ENCODE measurements around the gene IL23A.
A peak's percentile ranks its signal among the peaks of the same experiment; 100 is the strongest.
"Not testable (repeated sequence)": the region's sequence is repeated elsewhere in the genome, so short reads cannot be mapped to it uniquely, and the experiment has no call there.

The IL23A gene

DNA sequence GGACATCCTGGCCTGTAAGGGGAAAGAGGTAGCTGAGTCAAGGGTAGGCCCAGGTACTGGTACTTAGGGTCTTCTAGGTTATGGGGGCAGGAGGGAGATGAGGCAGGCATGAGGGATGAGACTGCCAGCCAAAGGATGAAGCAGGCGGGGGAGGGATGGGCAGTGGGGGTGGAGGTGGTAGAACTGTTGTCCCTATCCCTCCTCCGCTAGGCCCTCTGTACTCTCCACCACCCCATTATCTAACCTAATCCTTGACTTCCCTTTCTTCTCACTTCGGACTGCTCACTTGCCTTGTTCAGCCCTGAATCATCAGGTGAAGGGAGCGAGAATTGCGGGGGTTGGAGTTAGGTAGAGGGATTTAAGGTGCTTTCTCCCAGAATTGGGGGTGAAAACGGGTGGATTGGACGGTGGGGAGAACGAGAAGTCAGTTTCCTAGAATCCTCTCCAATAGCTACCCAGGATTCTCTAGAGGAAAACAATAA, 5.4 kb upstream of the IL23A start:
- H3K9me3 Mint-ChIP-seq: no peaks in the 10 kb centered on the region
- peak overlapping the region; percentile 95 for H3K4me3 Mint-ChIP-seq
- peak overlapping the region; percentile 100 for H3K27ac Mint-ChIP-seq (ENCODE audit: low read depth)
- ATAC-seq (replicated peaks; ENCODE audit: extremely low read depth, poor library complexity, severe bottlenecking) (no peak), DNase-seq (ENCODE audit: low spot score in 2 of 2) (no peak)
- peaks cover 14% of the 10 kb centered on the region for H3K36me3 Mint-ChIP-seq (ENCODE audit: insufficient read depth)
- peaks cover 19% of the 10 kb centered on the region for H3K4me1 Mint-ChIP-seq
- no peaks in the 10 kb centered on the region for H3K27me3 Mint-ChIP-seq

DNA sequence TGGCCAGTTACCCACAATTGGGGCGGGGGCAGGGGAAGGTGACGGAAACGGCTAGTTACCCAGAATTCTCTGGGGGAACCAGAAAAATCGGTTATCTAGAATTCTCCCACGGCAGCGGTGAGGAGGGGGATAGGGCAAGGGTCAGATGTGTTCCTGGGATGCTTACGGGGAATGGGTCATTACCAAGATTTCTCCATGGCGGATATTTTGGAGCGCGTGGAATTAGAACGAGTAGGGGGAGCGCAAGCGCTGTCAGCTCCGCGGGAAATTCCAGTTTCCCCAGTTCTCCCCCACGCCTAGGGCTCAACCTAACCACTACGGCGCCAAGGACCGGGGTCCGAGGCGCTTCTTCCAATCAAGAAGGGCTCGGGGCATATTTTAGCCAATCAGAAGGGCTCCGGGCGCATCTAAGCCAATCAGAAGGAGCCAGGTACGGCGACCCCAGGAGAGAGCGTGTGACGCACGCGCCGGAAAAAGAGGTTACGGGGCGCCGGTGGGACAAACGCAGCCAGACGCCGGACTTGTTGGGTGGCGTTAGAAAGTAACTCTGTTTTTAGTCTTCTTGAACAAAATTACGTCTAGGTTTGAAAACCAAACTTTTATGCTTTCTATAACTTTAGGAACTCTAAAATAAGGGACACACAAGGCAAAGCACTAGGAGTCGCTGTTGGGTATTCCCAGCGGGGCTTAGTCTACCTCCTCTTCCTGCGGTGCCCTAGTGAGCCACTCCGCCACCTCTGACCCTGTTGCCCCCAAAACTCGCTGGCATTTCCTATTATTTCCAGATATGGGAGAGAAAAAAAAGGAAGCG, 4.8 kb upstream of the IL23A start, which contains the start of gene PAN2:
Gene PAN2, minus strand, starts transcription at position 322 of the 811 bp plus-strand sequence. CDS start 906 bp downstream, outside the sequence.
- ATAC-seq (replicated peaks; ENCODE audit: extremely low read depth, poor library complexity, severe bottlenecking) (peak; percentile 92), DNase-seq (ENCODE audit: low spot score in 2 of 2) (peak; percentile 84 to 92)
- Mint-ChIP-seq H3K4me1 (peaks cover 26% of the 10 kb centered on the region), H3K27me3 (no peaks in the 10 kb centered on the region), H3K4me3 (peak within 1 kb of the TSS; percentile 95), H3K27ac (ENCODE audit: low read depth) (peak within 1 kb of the TSS; percentile 100), H3K36me3 (ENCODE audit: insufficient read depth) (peaks cover 17% of the 10 kb centered on the region), H3K9me3 (no peaks in the 10 kb centered on the region)

DNA sequence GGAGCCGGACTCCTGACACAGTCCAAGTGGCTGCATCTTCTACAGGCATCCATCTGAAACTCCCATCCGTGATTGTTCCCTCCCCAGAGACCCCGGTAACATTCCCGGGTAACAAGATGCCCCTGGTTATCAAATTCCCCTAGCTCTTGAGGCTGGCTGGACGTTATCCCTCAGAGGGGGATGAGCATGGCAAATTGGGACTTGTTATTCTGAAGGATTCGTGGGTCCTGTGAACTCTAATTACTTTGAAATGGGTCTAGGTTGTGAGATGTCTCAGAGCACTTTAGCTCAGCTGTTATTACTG, 4.2 kb upstream of the IL23A start:
- H3K4me1 Mint-ChIP-seq: peaks cover 31% of the 10 kb centered on the region
- no peak for DNase-seq (ENCODE audit: low spot score in 2 of 2)

DNA sequence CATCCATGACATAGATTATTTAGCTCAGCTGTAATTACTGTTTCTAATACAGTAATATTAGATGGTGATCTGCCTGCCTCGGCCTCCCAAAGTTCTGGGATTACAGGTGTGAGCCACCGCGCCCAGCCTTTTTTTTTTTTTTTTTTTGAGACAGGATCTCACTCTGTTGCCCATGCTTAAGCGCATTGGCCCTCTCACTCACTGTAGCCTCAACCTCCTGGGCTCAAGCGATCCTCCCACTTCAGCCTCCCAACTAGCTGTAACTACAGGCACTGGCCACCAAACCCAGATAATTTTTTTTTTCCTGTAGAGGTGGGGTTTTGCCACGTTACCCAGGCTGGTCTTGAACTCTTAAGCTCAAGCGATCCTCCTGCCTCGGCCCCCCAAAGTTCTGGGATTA, 3.2 kb upstream of the IL23A start:
- H3K4me3 Mint-ChIP-seq; DNase-seq (ENCODE audit: low spot score in 2 of 2); H3K27me3 Mint-ChIP-seq; ATAC-seq (replicated peaks; ENCODE audit: extremely low read depth, poor library complexity, severe bottlenecking); H3K9me3 Mint-ChIP-seq: not testable (repeated sequence)
- H3K4me1 Mint-ChIP-seq: peaks cover 38% of the 10 kb centered on the region
- peak overlapping the region; percentile 19 for H3K27ac Mint-ChIP-seq (ENCODE audit: low read depth)
- peaks cover 19% of the 10 kb centered on the region for H3K36me3 Mint-ChIP-seq (ENCODE audit: insufficient read depth)

More for the DNA sequence above, 4.2 kb upstream of the IL23A start:
- no peak for ATAC-seq (replicated peaks; ENCODE audit: extremely low read depth, poor library complexity, severe bottlenecking)
- peak overlapping the region; percentile 100 for H3K27ac Mint-ChIP-seq (ENCODE audit: low read depth)
- peaks cover 17% of the 10 kb centered on the region for H3K36me3 Mint-ChIP-seq (ENCODE audit: insufficient read depth)
- H3K27me3 Mint-ChIP-seq: no peaks in the 10 kb centered on the region
- peak overlapping the region; percentile 95 for H3K4me3 Mint-ChIP-seq
- H3K9me3 Mint-ChIP-seq: no peaks in the 10 kb centered on the region

DNA sequence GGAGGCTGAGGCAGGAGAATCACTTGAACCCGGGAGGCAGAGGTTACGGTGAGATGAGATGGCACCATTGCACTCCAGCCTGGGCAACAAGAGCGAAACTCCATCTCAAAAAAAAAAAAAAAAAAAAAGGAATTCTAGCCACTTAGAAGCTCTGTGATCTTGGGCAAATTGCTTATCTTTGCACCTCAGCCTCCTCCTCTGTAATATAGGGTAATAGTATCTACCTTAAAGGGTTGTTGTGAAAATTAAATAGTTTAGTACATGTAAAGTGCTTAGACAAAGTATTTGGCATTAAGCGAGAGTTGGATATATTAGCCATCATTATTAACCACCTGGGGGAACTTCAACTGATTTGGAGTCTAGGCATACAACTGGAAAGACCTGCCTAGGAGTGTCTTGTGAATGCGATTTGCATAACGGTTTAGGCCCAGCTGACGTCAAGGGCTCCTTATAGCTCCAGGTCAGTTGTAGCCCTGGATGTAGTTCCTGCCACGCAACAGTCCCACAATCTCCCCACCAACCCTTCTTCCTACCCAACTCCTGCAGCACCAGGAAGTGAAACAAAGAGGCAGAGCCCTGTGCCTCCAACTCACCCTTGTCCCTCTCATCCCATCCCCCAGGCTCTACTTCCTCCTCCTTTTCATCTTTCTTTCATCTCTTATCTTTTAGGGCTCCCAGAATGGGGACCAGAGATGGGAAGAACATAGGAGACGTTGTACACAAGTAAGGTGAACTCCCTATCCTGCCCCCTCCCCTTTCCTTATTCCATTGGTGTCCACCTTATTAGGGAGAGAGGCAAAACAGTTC, 2.1 kb upstream of the IL23A start:
- ATAC-seq (replicated peaks; ENCODE audit: extremely low read depth, poor library complexity, severe bottlenecking) (no peak), DNase-seq (ENCODE audit: low spot score in 2 of 2) (no peak)
- Mint-ChIP-seq H3K9me3 (no peaks in the 10 kb centered on the region), H3K27ac (ENCODE audit: low read depth) (no peak overlapping the region), H3K27me3 (no peaks in the 10 kb centered on the region), H3K36me3 (ENCODE audit: insufficient read depth) (peaks cover 18% of the 10 kb centered on the region), H3K4me1 (peaks cover 38% of the 10 kb centered on the region), H3K4me3 (no peak overlapping the region)

DNA sequence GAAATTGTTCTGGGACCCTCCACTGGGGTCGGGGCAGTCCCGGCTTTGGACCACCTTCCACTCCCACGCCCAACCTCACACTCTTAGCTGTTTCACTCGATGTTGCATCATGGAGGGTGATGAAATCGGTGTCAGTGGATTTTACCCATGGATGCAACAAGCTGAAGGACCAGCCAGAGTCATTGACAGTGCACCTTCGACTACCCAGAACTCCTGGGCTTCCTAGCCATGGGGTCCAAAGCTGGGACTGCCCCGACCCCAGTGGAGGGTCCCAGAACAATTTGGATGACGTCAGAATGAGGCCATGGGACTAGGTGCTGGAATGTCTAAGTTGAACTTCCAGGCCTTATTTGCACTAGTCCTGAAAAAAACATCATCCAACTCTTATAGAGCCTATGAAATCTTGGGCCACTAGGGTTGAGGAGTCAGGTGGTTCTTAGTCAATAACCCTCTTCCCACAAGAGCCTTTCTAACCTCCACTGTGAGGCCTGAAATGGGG, 882 bp upstream of the IL23A start:
- Mint-ChIP-seq H3K27me3 (no peaks in the 10 kb centered on the region), H3K4me3 (peak overlapping the region; percentile 84), H3K4me1 (peaks cover 34% of the 10 kb centered on the region), H3K36me3 (ENCODE audit: insufficient read depth) (peaks cover 18% of the 10 kb centered on the region), H3K27ac (ENCODE audit: low read depth) (peak overlapping the region; percentile 95), H3K9me3 (no peaks in the 10 kb centered on the region)
- ATAC-seq (replicated peaks; ENCODE audit: extremely low read depth, poor library complexity, severe bottlenecking) (no peak), DNase-seq (ENCODE audit: low spot score in 2 of 2) (no peak)

DNA sequence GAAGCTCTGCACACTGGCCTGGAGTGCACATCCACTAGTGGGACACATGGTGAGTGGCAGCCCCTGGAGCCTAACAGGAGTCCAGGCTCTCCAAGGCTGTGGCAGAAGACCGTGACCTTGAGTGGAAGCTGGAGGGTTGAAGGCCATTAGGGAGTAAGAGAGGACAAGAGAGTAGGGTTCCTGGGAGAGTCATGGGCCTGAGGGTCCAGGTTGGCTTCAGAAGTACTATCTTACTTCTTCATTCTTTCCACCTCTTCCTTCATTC, 406 bp downstream of the IL23A start:
- peak overlapping the region; percentile 84 for H3K4me3 Mint-ChIP-seq
- H3K36me3 Mint-ChIP-seq (ENCODE audit: insufficient read depth): peaks cover 12% of the 10 kb centered on the region
- H3K27me3 Mint-ChIP-seq: no peaks in the 10 kb centered on the region
- peak overlapping the region; percentile 95 for H3K27ac Mint-ChIP-seq (ENCODE audit: low read depth)
- H3K9me3 Mint-ChIP-seq: no peaks in the 10 kb centered on the region
- DNase-seq (ENCODE audit: low spot score in 2 of 2): no peak
- H3K4me1 Mint-ChIP-seq: peaks cover 21% of the 10 kb centered on the region
- ATAC-seq (replicated peaks; ENCODE audit: extremely low read depth, poor library complexity, severe bottlenecking): no peak

DNA sequence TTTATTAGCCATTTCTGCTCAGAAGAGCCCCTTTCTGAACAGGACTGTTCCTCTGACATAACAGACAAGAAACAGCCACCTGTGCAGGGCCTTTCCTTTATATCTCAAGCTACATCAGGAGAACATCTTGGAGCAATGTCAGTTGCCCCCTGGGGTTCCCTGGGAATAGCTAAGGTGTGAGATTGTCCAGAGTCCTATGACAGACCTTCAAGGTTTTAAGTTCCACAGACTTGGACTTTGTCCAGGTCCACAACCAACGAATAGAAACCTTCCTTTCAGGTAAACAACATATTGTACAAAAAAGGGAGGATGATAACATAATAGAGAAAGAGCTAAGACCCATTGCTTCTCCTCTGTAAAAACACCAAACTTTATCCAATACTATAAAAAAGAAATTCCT, 2.9 kb downstream of the IL23A start:
- H3K4me1 Mint-ChIP-seq: peaks cover 21% of the 10 kb centered on the region
- H3K27me3 Mint-ChIP-seq: no peaks in the 10 kb centered on the region
- no peak for DNase-seq (ENCODE audit: low spot score in 2 of 2)
- peaks cover 20% of the 10 kb centered on the region for H3K36me3 Mint-ChIP-seq (ENCODE audit: insufficient read depth)
- no peak overlapping the region for H3K4me3 Mint-ChIP-seq
- no peaks in the 10 kb centered on the region for H3K9me3 Mint-ChIP-seq
- ATAC-seq (replicated peaks; ENCODE audit: extremely low read depth, poor library complexity, severe bottlenecking): no peak
- H3K27ac Mint-ChIP-seq (ENCODE audit: low read depth): no peak overlapping the region

DNA sequence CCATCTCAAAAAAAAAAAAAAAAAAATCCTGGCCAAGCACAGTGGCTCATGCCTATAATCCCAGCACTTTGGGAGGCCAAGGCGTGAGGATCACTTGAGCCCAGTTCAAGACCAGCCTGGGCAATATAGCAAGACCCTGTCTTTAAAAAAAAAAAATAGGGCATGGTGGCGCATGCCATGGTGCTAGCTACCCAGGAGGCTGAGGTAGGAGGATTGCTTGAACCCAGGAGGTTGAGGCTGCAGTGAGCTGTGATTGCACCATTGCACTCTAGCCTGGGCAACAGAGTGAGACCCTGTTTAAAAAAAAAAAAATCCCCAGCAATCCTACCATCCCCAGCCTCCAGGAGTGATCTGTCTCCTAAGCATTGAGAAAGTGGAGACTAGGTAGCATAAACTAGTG, 3.6 kb downstream of the IL23A start:
- peaks cover 20% of the 10 kb centered on the region for H3K36me3 Mint-ChIP-seq (ENCODE audit: insufficient read depth)

DNA sequence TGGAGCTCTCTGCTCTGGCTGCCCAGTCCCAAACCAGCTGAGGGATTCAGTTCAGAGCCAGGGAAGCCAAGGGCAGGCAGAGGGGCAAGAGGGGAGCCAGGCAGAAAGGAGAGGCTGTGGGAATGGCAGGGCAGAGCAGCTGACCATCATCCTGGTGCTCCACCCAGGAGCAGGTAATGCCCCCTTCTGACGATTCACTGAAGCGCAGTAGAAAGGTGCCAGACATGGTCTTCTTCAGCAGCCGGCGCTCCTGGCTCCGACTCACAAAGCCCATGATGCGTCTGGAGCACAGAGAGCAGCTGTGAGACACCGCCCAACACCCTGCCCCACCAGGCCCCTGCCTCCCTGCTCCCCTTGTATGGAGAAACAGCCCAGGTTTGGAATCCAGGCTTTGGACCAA, 8.0 kb downstream of the IL23A start:
- DNase-seq (ENCODE audit: low spot score in 2 of 2) (no peak), ATAC-seq (replicated peaks; ENCODE audit: extremely low read depth, poor library complexity, severe bottlenecking) (no peak)
- Mint-ChIP-seq H3K9me3 (no peaks in the 10 kb centered on the region), H3K27me3 (no peaks in the 10 kb centered on the region), H3K36me3 (ENCODE audit: insufficient read depth) (peaks cover 51% of the 10 kb centered on the region), H3K4me3 (no peak overlapping the region), H3K27ac (ENCODE audit: low read depth) (no peak overlapping the region), H3K4me1 (no peaks in the 10 kb centered on the region)

More for the DNA sequence above, 3.6 kb downstream of the IL23A start:
- ATAC-seq (replicated peaks; ENCODE audit: extremely low read depth, poor library complexity, severe bottlenecking); H3K27me3 Mint-ChIP-seq; H3K4me3 Mint-ChIP-seq; H3K27ac Mint-ChIP-seq (ENCODE audit: low read depth); DNase-seq (ENCODE audit: low spot score in 2 of 2); H3K9me3 Mint-ChIP-seq: not testable (repeated sequence)
- peaks cover 21% of the 10 kb centered on the region for H3K4me1 Mint-ChIP-seq

DNA sequence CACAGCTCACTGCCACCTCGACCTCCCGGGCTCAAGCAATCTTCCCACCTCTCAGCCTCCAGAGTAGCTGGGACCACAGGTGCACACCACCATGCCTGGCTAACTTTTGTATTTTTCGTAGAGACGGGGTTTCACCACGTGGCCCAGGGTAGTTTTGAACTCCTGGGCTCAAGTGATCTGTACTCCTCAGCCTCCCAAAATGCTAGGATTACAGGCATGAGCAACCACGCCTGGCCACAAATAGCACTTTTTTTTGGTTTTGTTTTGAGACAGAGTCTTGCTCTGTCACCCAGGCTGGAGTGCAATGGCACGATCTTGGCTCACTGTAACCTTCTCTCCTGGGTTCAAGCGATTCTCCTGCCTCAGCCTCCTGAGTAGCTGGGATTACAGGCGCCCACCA, 8.6 kb downstream of the IL23A start:
- H3K36me3 Mint-ChIP-seq (ENCODE audit: insufficient read depth): peaks cover 51% of the 10 kb centered on the region
- not testable (repeated sequence) for H3K4me3 Mint-ChIP-seq; DNase-seq (ENCODE audit: low spot score in 2 of 2); H3K27me3 Mint-ChIP-seq; H3K4me1 Mint-ChIP-seq; ATAC-seq (replicated peaks; ENCODE audit: extremely low read depth, poor library complexity, severe bottlenecking); H3K27ac Mint-ChIP-seq (ENCODE audit: low read depth); H3K9me3 Mint-ChIP-seq

DNA sequence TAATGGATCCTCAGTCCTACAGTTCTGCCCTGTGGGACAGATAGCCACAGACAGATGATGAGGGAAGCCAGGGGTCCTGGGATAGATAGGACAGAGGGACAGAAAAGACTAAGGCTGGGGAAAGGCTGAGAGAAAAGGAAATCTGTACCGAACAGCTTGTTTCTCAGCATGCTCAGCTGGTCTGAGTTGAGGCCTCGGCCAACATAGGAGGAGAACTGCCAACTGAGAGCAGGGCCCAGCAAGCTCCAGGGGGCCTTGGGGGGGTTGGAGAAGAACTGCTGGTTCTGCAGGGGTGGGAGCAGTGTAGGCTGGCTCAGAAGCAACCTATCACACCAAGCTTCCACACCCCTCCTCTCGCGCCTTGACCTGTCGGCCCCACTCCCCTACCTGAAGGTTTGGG, 10.1 kb downstream of the IL23A start:
- Mint-ChIP-seq H3K4me3 (no peak overlapping the region), H3K27me3 (no peaks in the 10 kb centered on the region), H3K4me1 (no peaks in the 10 kb centered on the region), H3K27ac (ENCODE audit: low read depth) (no peak overlapping the region), H3K36me3 (ENCODE audit: insufficient read depth) (peaks cover 64% of the 10 kb centered on the region), H3K9me3 (no peaks in the 10 kb centered on the region)
- no peak for ATAC-seq (replicated peaks; ENCODE audit: extremely low read depth, poor library complexity, severe bottlenecking)
- DNase-seq (ENCODE audit: low spot score in 2 of 2): no peak

DNA sequence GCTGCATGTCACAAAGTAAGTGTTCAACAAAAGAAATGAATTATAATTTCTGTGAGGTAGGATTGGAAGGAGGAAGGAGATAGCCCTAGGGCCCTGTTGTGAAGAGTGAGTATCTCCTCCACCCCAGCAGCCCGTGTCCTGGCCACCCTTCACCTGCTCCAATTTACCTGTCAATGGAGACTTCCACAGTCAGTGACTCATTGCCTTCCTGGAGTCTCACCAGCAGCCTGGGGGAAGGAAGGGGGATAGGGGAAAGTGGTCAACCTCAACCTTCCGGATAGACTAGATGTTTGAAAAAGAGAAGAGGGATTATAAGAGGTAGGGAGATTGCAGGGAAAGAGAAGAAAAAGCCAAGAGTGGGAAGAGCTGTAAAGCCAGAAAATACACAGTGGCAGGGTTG, 12.0 kb downstream of the IL23A start:
- Mint-ChIP-seq H3K4me3 (no peak overlapping the region), H3K27me3 (no peaks in the 10 kb centered on the region), H3K27ac (ENCODE audit: low read depth) (no peak overlapping the region), H3K36me3 (ENCODE audit: insufficient read depth) (peaks cover 71% of the 10 kb centered on the region), H3K9me3 (no peaks in the 10 kb centered on the region), H3K4me1 (no peaks in the 10 kb centered on the region)
- ATAC-seq (replicated peaks; ENCODE audit: extremely low read depth, poor library complexity, severe bottlenecking): no peak
- no peak for DNase-seq (ENCODE audit: low spot score in 2 of 2)

All from central memory CD8-positive, alpha-beta T cell (primary cell).